Right lobe of liver (tissue), 4 donors: ENCODE results near the gene DLL1.

ENCODE experiments used
- POLR2A ChIP-seq: fragments of 450-650 bp; IDR thresholded peaks from one replicate; pipeline ENCODE4 v1.6.1; 2017; ENCODE audit warnings: antibody characterized with exemption, mild to moderate bottlenecking
- TF ChIP-seq, protein P1 (sequence below), 4 donors: fragments of 200-600 bp in 3 of 4; fragments of 450-650 bp in 1 of 4; IDR thresholded peaks; one replicate each; pipeline versions ENCODE4 v1.5.1 to v1.8.0; 2016 to 2022; ENCODE audit warnings: antibody characterized with exemption in 4 of 4, mild to moderate bottlenecking in 2 of 4
- donor health status: DM: no; HTN: no; CAD: no.
- donor health status: DM: no; HTN: no; CAD: no.
- donor health status: DM: no; HTN: yes; CAD: no.

DNA sequence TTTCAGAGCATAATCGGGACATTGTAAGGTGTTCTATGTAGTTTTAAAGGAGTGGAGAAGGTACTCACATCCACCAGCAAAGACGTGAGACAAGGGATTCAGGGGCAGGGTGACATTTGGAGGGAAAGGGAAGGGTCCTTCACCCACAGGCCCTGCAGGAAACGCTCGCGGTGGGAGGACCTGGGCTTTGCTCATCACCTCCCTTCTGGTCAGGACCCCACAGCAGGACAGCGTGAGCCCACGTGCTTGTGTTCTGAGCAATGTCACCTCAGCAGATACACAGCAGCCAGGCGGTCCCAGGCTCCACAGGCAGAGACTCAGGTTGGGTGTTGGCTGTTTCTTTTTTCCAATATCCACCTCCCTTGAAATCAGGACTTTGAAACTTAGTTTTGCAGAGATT, 27.5 kb downstream of the DLL1 start:
- TF ChIP-seq, protein P1, sequence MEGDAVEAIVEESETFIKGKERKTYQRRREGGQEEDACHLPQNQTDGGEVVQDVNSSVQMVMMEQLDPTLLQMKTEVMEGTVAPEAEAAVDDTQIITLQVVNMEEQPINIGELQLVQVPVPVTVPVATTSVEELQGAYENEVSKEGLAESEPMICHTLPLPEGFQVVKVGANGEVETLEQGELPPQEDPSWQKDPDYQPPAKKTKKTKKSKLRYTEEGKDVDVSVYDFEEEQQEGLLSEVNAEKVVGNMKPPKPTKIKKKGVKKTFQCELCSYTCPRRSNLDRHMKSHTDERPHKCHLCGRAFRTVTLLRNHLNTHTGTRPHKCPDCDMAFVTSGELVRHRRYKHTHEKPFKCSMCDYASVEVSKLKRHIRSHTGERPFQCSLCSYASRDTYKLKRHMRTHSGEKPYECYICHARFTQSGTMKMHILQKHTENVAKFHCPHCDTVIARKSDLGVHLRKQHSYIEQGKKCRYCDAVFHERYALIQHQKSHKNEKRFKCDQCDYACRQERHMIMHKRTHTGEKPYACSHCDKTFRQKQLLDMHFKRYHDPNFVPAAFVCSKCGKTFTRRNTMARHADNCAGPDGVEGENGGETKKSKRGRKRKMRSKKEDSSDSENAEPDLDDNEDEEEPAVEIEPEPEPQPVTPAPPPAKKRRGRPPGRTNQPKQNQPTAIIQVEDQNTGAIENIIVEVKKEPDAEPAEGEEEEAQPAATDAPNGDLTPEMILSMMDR (IDR thresholded peaks at IDR 0.05): no peak
- no peak for TF ChIP-seq POLR2A
